Measurements from ENCODE around the gene IKZF4.
A peak's percentile ranks its signal among the peaks of the same experiment; 100 is the strongest.
"Not testable (repeated sequence)": the region's sequence is repeated elsewhere in the genome, so short reads cannot be mapped to it uniquely, and the experiment has no call there.

Gene IKZF4

GRCh38 chr12:56034586-56035332 lies 13.9 kb downstream of the IKZF4 start:
- Histone ChIP-seq H3K4me2 (no peak overlapping the region), H4K20me1 (no peaks in the 10 kb centered on the region), H3K4me1 (no peaks in the 10 kb centered on the region), H3K27me3 (no peaks in the 10 kb centered on the region), H3K9me3 (no peaks in the 10 kb centered on the region), H3K36me3 (peaks cover 74% of the 10 kb centered on the region), H3K4me3 (no peak overlapping the region), H3K9ac (no peak overlapping the region), H3K27ac (no peak overlapping the region)
- TF ChIP-seq Cebpa-rat (IDR thresholded peaks at IDR 0.05): no peak

DNA sequence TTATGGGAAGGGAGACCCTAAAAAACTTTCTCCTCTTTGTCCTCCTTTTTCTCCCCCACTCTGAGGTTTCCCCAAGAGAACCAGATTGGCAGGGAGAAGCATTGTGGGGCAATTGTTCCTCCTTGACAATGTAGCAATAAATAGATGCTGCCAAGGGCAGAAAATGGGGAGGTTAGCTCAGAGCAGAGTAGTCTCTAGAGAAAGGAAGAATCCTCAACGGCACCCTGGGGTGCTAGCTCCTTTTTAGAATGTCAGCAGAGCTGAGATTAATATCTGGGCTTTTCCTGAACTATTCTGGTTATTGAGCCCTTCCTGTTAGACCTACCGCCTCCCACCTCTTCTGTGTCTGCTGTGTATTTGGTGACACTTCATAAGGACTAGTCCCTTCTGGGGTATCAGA lies 16.3 kb downstream of the IKZF4 start:
- no peak overlapping the region for H3K27ac ChIP-seq
- H4K20me1 ChIP-seq: peaks cover under 1% of the 10 kb centered on the region; the same call in 1 of the 2 replicates
- no peak overlapping the region for H3K4me3 ChIP-seq
- peaks cover 10% of the 10 kb centered on the region for H3K4me1 ChIP-seq
- no peaks in the 10 kb centered on the region for H3K9me3 ChIP-seq
- no peak for TF ChIP-seq Cebpa-rat (IDR thresholded peaks at IDR 0.05)
- H3K4me2 ChIP-seq: no peak overlapping the region
- 0 out of 2 replicates have a peak overlapping the region, but pooled peaks have one; percentile 15 for H3K9ac ChIP-seq
- H3K36me3 ChIP-seq: peaks cover 59% of the 10 kb centered on the region
- no peaks in the 10 kb centered on the region for H3K27me3 ChIP-seq

DNA sequence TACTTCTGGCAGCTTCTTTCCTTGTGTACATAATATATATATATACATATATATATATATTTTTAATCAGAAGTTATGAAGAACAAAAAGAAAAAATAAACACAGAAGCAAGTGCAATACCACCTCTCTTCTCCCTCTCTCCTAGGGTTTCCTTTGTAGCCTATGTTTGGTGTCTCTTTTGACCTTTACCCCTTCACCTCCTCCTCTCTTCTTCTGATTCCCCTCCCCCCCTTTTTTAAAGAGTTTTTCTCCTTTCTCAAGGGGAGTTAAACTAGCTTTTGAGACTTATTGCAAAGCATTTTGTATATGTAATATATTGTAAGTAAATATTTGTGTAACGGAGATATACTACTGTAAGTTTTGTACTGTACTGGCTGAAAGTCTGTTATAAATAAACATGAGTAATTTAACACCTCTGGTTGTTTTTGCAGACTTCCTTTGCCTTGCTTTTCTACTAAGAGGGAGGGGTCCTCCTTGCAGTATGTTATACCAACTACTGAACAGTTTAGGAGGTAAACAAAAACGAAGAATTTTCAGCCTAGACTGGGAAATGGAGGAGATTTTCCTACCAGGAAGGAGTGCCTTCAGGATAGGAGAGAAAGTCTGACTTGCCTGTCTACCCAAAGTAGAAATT lies 17.3 kb downstream of the IKZF4 start:
- Histone ChIP-seq H3K4me2 (no peak overlapping the region), H3K4me1 (peaks cover 14% of the 10 kb centered on the region), H3K9ac (no peak overlapping the region), H3K9me3 (no peaks in the 10 kb centered on the region), H3K27me3 (no peaks in the 10 kb centered on the region), H3K36me3 (peaks cover 56% of the 10 kb centered on the region), H3K27ac (no peak overlapping the region), H3K4me3 (no peak overlapping the region), H4K20me1 (peaks cover 11% of the 10 kb centered on the region)
- no peak for TF ChIP-seq Cebpa-rat (IDR thresholded peaks at IDR 0.05)

DNA sequence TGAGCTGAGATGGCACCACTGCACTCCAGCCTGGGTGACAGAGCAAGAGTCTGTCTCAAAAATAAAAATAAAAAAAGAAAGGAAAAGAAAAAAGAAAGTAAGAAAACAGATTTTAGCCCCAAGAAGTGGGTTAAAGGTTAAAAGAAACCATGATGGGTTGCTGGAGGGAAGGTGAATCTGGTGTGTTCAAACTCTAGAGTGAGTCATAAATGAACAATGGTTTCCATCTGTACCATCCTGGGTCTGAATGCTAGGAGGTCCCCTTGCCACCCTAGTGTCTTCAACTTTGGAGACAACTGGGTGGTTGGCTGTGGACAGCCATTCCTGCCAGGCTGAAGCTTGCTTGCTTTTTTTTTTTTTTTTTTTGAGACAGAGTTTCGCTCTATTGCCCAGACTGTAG lies 19.3 kb downstream of the IKZF4 start:
- no peak overlapping the region for H3K4me2 ChIP-seq
- H3K27me3 ChIP-seq: no peaks in the 10 kb centered on the region
- peaks cover 56% of the 10 kb centered on the region for H3K36me3 ChIP-seq
- TF ChIP-seq Cebpa-rat (IDR thresholded peaks at IDR 0.05): no peak
- no peak overlapping the region for H3K9ac ChIP-seq
- peaks cover 31% of the 10 kb centered on the region for H4K20me1 ChIP-seq
- H3K9me3 ChIP-seq: no peaks in the 10 kb centered on the region
- H3K27ac ChIP-seq: no peak overlapping the region
- H3K4me1 ChIP-seq: peaks cover 22% of the 10 kb centered on the region
- no peak overlapping the region for H3K4me3 ChIP-seq

DNA sequence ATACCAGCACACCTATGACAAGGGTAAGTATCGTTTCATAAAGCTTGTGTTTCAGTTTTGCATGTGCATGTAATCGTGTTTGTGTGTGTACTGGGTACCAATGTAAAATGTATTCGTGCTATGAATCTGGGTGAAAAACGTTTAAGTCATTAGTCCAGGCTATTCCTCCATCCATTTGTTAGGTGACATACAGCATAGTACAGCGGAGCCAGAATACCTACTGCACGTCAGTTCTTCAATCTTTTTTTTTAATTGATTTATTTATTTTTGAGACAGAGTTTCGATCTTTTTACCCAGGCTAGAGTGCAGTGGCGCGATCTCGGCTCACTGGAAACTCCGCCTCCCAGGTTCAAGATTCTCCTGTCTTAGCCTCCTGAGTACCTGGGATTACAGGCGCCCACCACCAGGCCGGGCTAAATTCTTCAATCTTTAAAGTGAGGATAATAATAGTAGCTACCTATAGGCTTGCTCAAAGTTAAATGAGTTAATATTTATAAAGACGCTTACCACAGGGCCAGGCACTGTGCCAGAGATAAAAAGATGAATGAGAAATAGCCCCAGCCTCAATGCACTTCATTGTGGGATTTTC lies 20.2 kb downstream of the IKZF4 start:
- peak overlapping the region; percentile 82 for H3K4me2 ChIP-seq
- H3K36me3 ChIP-seq: peaks cover 56% of the 10 kb centered on the region
- H3K27ac ChIP-seq: peak overlapping the region; percentile 68
- peaks cover 32% of the 10 kb centered on the region for H4K20me1 ChIP-seq
- peak overlapping the region; percentile 58 for H3K4me3 ChIP-seq
- peaks cover 22% of the 10 kb centered on the region for H3K4me1 ChIP-seq
- H3K27me3 ChIP-seq: no peaks in the 10 kb centered on the region
- H3K9me3 ChIP-seq: no peaks in the 10 kb centered on the region
- peak overlapping the region; percentile 69 for H3K9ac ChIP-seq
- no peak for TF ChIP-seq Cebpa-rat (IDR thresholded peaks at IDR 0.05)

DNA sequence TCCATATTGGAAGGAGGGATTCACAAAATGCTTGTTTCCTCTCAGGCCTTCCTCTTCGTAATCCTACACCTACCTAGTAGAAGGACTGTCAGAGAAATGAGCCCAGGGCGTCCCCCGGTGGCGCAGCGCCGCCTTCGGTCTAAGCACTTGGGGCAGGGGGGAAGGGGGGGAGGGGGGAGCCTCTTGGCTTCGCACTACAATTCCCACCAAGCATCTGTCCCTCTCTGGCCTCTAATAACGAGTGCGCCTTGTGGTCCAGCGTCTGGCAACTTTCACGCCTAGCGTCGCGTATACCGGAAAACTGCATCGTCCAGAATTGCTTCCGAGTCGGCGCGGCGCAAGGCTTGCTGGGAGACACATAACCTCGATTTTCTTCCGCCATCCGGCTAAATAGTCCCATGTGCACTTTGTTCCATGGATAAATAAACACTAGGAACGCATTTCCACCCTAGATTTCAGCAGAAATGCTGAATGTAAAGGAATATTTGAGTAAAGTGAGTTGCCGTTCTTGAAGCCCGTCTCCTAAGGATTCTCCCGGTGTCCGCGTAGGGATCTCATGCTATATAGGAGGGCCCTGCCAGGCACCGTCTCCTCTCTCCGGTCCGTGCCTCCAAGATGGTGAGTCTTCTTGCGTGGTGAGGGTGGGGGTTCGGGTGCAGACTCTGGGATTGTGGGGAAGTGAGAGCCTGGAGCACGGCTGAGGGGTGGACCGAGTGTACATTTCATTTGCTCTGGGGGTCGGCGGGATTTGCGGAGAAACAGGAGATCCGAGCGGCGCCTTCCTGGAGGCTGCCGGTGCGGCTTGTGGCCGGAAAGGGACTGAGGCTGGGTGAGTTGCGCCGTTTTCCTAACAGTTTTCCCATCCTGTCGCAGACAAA lies 20.9 kb downstream of the IKZF4 start, which contains the start of gene RPS26:
Gene RPS26, plus strand, starts transcription at position 367 of the 878 bp plus-strand sequence. Its CDS starts 249 bp downstream, at position 616.
- H3K27me3 ChIP-seq: no peaks in the 10 kb centered on the region
- H3K27ac ChIP-seq: peak within 1 kb of the TSS; percentile 100
- no peaks in the 10 kb centered on the region for H3K9me3 ChIP-seq
- no peak for TF ChIP-seq Cebpa-rat (IDR thresholded peaks at IDR 0.05)
- peaks cover 28% of the 10 kb centered on the region for H3K4me1 ChIP-seq
- H3K9ac ChIP-seq: peak within 1 kb of the TSS; percentile 98
- peaks cover 56% of the 10 kb centered on the region for H3K36me3 ChIP-seq
- H3K4me3 ChIP-seq: peak within 1 kb of the TSS; percentile 82
- H4K20me1 ChIP-seq: peaks cover 32% of the 10 kb centered on the region
- peak within 1 kb of the TSS; percentile 89 for H3K4me2 ChIP-seq

DNA sequence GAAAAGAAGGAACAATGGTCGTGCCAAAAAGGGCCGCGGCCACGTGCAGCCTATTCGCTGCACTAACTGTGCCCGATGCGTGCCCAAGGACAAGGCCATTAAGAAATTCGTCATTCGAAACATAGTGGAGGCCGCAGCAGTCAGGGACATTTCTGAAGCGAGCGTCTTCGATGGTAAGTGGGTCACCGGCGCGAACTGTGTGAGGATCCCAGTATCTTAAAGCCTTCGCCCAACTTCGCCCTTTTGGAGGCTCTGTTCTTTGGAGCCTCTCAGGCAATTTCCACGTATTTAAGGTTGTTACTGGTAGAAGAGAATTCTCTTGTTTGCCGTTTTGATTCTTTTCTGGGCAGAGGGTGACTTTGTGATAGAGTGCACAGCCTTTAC lies 21.6 kb downstream of the IKZF4 start:
- peak overlapping the region; percentile 98 for H3K9ac ChIP-seq
- peaks cover 51% of the 10 kb centered on the region for H3K36me3 ChIP-seq
- H3K4me3 ChIP-seq: peak overlapping the region; percentile 82
- not testable (repeated sequence) for H3K9me3 ChIP-seq, H3K27me3 ChIP-seq
- H3K27ac ChIP-seq: peak overlapping the region; percentile 100
- peaks cover 32% of the 10 kb centered on the region for H4K20me1 ChIP-seq
- H3K4me1 ChIP-seq: peaks cover 31% of the 10 kb centered on the region
- H3K4me2 ChIP-seq: peak overlapping the region; percentile 89

DNA sequence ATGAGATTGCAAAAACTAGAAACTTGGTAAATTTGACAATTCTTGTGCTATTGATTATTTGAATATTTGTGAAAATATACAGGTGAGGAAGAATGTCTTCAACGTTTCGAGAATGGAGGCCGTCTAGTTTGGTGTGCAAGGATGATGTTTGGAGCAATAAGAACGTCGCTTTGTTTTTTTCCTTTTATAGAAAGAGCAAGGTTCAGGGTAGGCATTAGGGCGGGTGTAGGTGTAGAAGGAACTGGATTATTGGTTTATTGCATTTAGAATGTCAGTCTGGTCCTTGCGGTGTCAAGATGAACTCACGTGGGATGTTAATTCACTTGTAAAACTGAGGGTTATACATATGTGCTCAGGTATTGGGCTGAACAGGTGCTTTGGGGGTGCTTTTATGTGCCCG lies 22.0 kb downstream of the IKZF4 start:
- peak overlapping the region; percentile 89 for H3K4me2 ChIP-seq
- H3K4me1 ChIP-seq: peaks cover 31% of the 10 kb centered on the region
- H3K36me3 ChIP-seq: peaks cover 49% of the 10 kb centered on the region
- H3K9ac ChIP-seq: peak overlapping the region; percentile 98
- peak overlapping the region; percentile 82 for H3K4me3 ChIP-seq
- peaks cover 32% of the 10 kb centered on the region for H4K20me1 ChIP-seq
- TF ChIP-seq Cebpa-rat (IDR thresholded peaks at IDR 0.05): no peak
- H3K27ac ChIP-seq: peak overlapping the region; percentile 100
- H3K9me3 ChIP-seq: no peaks in the 10 kb centered on the region
- no peaks in the 10 kb centered on the region for H3K27me3 ChIP-seq

- H3K36me3 ChIP-seq: peaks cover 43% of the 10 kb centered on the region
- H3K4me1 ChIP-seq: peaks cover 23% of the 10 kb centered on the region
- H3K27ac ChIP-seq: no peak overlapping the region; the same call in 1 of the 2 replicates
- H3K9me3 ChIP-seq: no peaks in the 10 kb centered on the region
- H3K27me3 ChIP-seq: no peaks in the 10 kb centered on the region
- H3K9ac ChIP-seq: no peak overlapping the region
- H3K4me3 ChIP-seq: no peak overlapping the region
- peaks cover 32% of the 10 kb centered on the region for H4K20me1 ChIP-seq
- no peak overlapping the region for H3K4me2 ChIP-seq
- no peak for TF ChIP-seq Cebpa-rat (IDR thresholded peaks at IDR 0.05)
Observed at GRCh38 chr12:56046027-56046780, 25.4 kb downstream of the IKZF4 start.
